Tibial artery (tissue), 4 donors: ENCODE results near the gene MLLT1.
A peak's percentile ranks its signal among the peaks of the same experiment; 100 is the strongest.

ENCODE experiments used
- DNase-seq, 2 donors: peaks; one replicate each; pipeline ENCODE4 v3.0.0-alpha.2; 2019
- H3K27ac ChIP-seq, 2 donors: fragments of 200-600 bp; sonication (generic) in 1 of 2; 1 replicate in 1 of 2; 2 replicates in 1 of 2; pipeline ENCODE4 v1.5.1; 2018 to 2019; ENCODE audit warnings: mild to moderate bottlenecking in 1 of 2
- H3K27me3 ChIP-seq, 2 donors: fragments of 200-600 bp; sonication (generic) in 1 of 2; one replicate each; pipeline versions ENCODE4 v1.5.1 to v1.6.0; 2016 to 2019
- H3K36me3 ChIP-seq, 3 donors: fragments of 200-600 bp; sonication (generic) in 2 of 3; one replicate each; pipeline ENCODE4 v1.5.1; 2016 to 2019; ENCODE audit warnings: mild to moderate bottlenecking in 2 of 3
- H3K4me1 ChIP-seq, 4 donors: fragments of 200-600 bp; sonication (generic) in 2 of 4; 1 replicate in 3 of 4; 2 replicates in 1 of 4; pipeline ENCODE4 v1.5.1; 2016 to 2019
- H3K4me3 ChIP-seq, 2 donors: fragments of 200-600 bp; sonication (generic) in 1 of 2; 1 replicate in 1 of 2; 2 replicates in 1 of 2; pipeline ENCODE4 v1.5.1; 2018 to 2019; ENCODE audit warnings: mild to moderate bottlenecking in 2 of 2
- H3K9me3 ChIP-seq, 3 donors: fragments of 200-600 bp; sonication (generic) in 1 of 3; one replicate each; pipeline ENCODE4 v1.5.1; 2016 to 2019
- CTCF ChIP-seq, 2 experiments: fragments of 200-600 bp in 1 of 2; fragments of 450-650 bp in 1 of 2; IDR thresholded peaks; one replicate each; pipeline ENCODE4 v1.5.1; 2017 to 2019; ENCODE audit warnings: antibody characterized with exemption in 2 of 2, mild to moderate bottlenecking in 1 of 2, moderate library complexity in 1 of 2
- intact Hi-C: fragments of 100-400 bp; cut with DNase I; formaldehyde crosslinking; loops from one replicate; pipeline ENCODE4 v1.15.0; 2023; ENCODE audit warnings: low total_unique reads

Gene MLLT1

DNA sequence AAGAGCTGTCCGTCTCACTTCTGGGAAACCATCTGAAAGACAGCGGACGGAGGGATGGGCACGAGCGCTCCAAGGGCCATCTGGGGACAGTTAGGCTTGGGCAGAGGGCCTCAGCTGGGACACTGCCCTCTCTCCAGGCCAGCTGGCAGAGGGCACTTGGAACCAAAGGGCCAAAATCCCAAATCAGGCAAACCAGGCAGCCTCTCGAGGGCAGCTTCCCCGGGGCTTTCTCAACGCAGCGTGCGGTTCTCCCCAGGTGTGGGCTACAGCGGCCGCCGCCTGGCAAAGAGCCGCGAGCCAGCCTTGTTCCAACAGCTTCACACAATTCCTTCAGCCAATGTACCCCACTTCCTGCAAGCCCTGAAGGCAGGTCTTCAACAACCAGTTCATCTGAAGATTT lies 5.0 kb downstream of the MLLT1 start:
- intact Hi-C loops: no loop called here

GRCh38 chr19:6273701-6274601 lies 5.8 kb downstream of the MLLT1 start:
- Histone ChIP-seq H3K27me3 (no peaks in the 10 kb centered on the region), H3K9me3 (no peaks in the 10 kb centered on the region), H3K27ac (peak overlapping the region; percentile 79 to 82), H3K4me1 (peaks cover 5 to 89% (median 83%) of the 10 kb centered on the region in 4 donors), H3K36me3 (peaks cover 7 to 16% (median 15%) of the 10 kb centered on the region in 3 donors), H3K4me3 (peak overlapping the region; percentile 25 to 42)
- intact Hi-C loops: no loop called here
- peak in 1 of 2 experiments; percentile 9 for TF ChIP-seq CTCF (IDR thresholded peaks at IDR 0.05)
- peak; percentile 94 to 98 for DNase-seq

More for the DNA sequence above, 5.0 kb downstream of the MLLT1 start:
- TF ChIP-seq CTCF (IDR thresholded peaks at IDR 0.05): no peak
- peaks cover 0 to 8% (median 7%) of the 10 kb centered on the region in 3 donors for H3K36me3 ChIP-seq
- no peaks in the 10 kb centered on the region for H3K27me3 ChIP-seq
- H3K9me3 ChIP-seq: no peaks in the 10 kb centered on the region
- DNase-seq: peak in 1 of 2 donors; percentile 83
- H3K4me3 ChIP-seq: peak overlapping the region; percentile 25 to 42
- H3K27ac ChIP-seq: peak overlapping the region; percentile 79 to 82
- H3K4me1 ChIP-seq: peaks cover 5 to 93% (median 84%) of the 10 kb centered on the region in 4 donors

DNA sequence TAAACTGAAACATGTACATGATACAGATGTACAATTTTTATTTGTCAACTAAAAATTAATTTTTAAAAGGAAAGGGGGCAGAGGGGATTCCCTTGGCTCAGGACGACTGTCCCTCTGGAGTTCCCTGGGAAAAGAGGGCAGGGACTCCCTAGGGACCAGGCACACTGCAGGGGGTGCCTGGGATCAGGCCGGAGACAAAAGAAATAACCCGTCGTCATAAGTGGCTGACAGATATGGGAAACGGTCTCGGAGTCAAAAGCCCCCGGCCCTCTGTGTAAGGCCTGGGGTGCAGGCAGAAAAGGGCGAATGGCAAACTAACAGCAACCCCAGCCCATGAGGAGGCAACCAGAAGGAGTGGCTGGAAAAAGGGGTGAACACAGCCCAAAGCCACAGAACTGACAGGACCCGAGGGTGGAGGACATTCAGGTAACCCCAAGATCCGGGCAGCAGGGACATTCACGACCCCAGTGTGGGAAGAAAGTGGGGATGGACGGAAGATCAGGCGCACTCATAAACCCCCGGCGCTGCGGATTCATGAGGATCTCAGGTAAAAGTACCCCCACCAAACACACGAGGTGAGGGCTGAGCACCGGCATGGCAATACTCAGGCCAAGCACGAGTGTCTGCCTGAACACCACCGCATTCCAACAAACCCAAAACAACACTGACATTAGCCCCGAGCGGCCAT lies 6.7 kb downstream of the MLLT1 start:
- no peak for TF ChIP-seq CTCF (IDR thresholded peaks at IDR 0.05)
- DNase-seq: no peak
- intact Hi-C loops: no loop called here
- Histone ChIP-seq H3K27me3 (no peaks in the 10 kb centered on the region), H3K9me3 (no peaks in the 10 kb centered on the region), H3K27ac (peak overlapping the region; percentile 79 to 82), H3K4me3 (peak overlapping the region; percentile 25 to 42), H3K36me3 (peaks cover 11 to 25% (median 17%) of the 10 kb centered on the region in 3 donors), H3K4me1 (peaks cover 5 to 80% (median 75%) of the 10 kb centered on the region in 4 donors)

DNA sequence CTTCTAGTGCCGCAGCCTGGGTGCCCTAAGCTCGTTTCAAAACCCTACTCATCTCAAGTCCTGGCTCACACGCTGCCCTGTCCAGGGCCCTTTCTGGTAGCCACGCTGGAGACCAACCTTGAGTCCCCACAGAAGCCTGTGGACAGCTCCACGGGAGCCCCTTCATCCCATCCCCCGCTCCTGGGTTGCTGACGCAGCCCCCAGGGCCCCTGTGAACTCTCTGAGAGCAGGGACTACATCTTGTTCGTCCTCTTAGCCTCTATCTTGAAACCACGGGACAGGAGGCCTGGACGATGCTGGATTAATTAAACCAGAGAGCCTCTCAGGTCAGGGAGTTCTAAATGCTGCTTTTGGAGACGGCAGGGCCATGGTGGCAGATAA lies 7.4 kb downstream of the MLLT1 start:
- H3K4me3 ChIP-seq: peak overlapping the region; percentile 39 to 50
- intact Hi-C loops: no loop called here
- H3K9me3 ChIP-seq: no peaks in the 10 kb centered on the region
- H3K27ac ChIP-seq: peak overlapping the region; percentile 79 to 82
- no peak for DNase-seq
- peaks cover 14 to 31% (median 23%) of the 10 kb centered on the region in 3 donors for H3K36me3 ChIP-seq
- no peak for TF ChIP-seq CTCF (IDR thresholded peaks at IDR 0.05)
- no peaks in the 10 kb centered on the region for H3K27me3 ChIP-seq
- H3K4me1 ChIP-seq: peaks cover 5 to 73% (median 69%) of the 10 kb centered on the region in 4 donors

GRCh38 chr19:6271721-6272410 lies 7.9 kb downstream of the MLLT1 start:
- H3K4me1 ChIP-seq: peaks cover 5 to 68% (median 64%) of the 10 kb centered on the region in 4 donors
- H3K36me3 ChIP-seq: peaks cover 14 to 35% (median 27%) of the 10 kb centered on the region in 3 donors
- H3K9me3 ChIP-seq: no peaks in the 10 kb centered on the region
- peak; percentile 83 to 90 for DNase-seq
- no peaks in the 10 kb centered on the region for H3K27me3 ChIP-seq
- peak overlapping the region; percentile 39 to 50 for H3K4me3 ChIP-seq
- no peak for TF ChIP-seq CTCF (IDR thresholded peaks at IDR 0.05)
- intact Hi-C loops: no loop called here
- H3K27ac ChIP-seq: peak overlapping the region; percentile 79 to 82
